Germinal center (tissue), 1 donor: Measurements from ENCODE around the gene CDC6.

Experiments used
- DNase-seq: peaks from one replicate; pipeline ENCODE4 v3.0.0; 2012; ENCODE audit warnings: mixed read lengths, low spot score

CDC6 gene

DNA sequence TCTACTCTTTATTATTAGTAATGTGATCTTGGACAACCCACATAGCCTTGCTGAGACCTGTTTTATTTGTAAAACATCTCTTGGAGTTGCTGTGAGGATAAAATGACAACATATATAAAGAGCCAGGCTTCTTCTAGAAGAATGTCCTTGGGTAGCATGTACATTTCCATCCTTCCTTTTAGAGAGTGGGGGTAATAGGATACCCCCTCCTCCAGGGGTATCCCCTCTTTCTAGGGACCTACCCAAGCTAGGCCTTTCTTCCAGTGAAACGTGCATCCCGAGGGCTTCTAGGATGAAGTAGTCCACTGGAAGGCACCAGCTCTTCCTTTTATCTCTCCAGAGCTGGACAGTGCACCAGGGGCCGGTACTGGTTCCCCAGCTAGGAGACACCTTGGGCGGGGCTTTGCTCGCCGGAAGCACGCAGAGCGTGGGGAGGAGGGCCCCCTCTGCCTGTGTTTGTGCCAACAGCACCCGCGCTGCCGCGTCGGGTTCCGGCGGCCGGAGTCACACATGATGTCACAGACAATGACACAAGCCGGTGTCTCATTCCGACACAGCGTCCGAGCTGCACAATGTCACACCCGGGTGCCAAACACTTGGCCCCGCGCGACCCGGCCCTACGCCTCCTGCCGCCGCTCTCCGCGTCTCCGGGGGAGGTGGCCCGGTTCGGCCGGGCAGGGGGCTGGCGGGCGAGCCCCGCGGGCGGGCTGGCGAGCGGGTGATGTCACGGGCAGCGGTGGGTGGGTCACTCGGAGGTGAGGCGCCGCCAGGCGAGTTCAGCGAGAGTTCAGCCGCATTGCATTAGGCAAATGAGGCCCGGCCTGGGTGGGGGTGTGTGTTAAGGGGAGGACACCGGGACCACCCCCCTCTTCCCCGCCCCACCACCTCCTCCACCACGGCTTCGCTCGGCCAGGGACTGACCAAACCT lies 53.5 kb downstream of the CDC6 start:
- peak; percentile 86 for DNase-seq

- peak; percentile 47 for DNase-seq
These were observed 54.3 kb downstream of the CDC6 start for GRCh38 chr17:40341808-40342503.

- no peak for DNase-seq
These were observed 55.0 kb downstream of the CDC6 start for GRCh38 chr17:40342504-40343218.

GRCh38 chr17:40343219-40344119 lies 55.8 kb downstream of the CDC6 start:
- DNase-seq = no peak

DNA sequence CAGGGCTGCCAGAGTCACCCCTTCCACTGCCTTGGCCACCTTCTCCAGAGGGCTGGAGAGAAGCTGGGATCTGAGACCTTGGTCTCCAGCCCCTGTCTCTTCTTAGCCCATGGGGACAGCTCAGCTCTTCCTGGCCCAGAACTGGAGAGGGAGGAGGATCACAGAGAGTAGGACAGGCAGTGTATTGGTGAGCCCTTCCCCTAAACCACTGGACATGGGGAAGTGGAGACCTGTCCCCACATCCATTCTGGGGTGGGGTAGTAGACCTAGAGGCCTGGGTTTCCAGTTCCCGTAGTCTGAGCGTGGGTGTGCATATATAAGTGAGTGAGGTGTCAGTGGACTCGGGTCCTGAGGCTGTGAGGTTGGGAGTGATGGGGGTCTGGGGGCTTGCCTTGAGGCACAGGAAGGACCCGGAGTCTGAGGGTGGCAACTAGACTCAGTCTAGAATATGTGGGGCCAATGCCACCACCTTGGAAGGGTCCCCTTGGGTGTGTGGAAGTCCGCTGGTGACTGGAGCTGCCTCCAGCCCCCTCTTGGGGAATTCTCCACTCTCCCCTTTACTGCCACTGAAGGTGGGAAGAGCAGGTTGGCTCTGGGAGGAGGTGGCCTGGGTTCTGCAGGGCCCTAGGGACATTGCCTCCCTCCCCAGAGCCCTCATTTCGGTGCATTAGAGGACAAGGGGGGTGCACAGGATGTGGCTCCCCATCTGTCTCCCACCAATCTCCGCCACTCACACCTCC lies 56.9 kb downstream of the CDC6 start:
- DNase-seq = no peak

DNA sequence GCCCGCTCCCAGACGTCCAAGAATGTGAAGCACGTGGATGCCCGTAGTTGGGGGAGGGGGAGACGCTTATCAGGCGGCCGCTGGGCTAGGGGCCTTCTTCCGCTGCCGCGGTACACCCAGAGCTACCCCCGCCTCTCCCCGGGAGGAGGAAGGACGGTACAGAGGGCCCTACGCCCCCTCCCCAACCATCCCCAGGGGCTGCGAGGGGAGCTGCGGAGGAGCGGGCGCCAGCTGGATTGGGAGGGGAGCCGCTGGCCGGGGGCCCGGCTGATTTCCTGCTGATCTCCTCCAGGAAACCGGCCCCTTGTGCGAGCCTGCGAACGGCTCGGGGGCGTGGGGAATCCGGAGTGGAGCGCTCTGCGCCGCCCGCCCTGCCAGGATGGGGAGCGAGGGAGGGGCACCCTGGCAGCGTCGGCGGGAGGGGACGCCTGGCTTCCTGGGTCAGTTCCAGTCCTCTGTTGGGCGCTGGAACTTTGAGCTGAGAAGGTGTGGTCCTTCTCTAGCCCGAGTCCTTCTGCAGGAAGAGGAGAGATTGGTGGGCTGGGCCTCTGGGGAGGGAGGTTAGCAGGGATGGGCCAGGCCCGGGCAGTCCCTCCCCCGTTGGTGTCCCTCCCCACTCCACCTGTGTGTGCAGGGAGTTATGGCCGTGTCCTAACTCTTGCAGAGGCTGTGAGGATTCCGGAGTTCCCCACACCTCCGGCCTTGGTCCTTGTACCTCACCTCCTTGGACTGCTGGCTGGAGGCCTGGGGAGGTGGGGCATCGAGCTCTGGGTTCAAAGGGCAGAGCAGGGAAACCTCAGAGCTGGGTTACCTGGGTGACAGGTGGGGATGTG lies 57.7 kb downstream of the CDC6 start:
- no peak for DNase-seq

GRCh38 chr17:40345994-40346764 lies 58.5 kb downstream of the CDC6 start:
- no peak for DNase-seq

DNA sequence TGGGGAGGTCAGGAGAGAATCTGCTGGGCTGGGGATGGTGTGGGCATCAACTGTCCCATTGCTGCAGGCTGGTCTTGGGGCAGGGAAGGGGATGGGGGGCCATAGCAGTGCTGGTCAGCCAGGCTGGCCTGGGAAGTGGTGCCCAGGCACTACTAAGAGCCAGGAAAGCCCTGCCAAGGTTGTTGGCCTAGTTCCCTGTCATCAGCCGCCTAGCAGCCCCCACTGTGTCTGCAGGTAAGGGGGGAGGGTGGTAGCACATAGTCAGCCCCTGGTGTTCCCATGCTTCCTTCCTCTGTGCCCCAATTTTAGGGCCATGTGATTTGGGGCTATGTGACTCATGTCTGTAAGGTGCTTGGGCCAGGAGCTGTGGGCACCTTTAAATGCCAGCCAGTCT lies 59.1 kb downstream of the CDC6 start:
- no peak for DNase-seq

GRCh38 chr17:40347319-40348135 lies 59.8 kb downstream of the CDC6 start:
- DNase-seq = no peak

DNA sequence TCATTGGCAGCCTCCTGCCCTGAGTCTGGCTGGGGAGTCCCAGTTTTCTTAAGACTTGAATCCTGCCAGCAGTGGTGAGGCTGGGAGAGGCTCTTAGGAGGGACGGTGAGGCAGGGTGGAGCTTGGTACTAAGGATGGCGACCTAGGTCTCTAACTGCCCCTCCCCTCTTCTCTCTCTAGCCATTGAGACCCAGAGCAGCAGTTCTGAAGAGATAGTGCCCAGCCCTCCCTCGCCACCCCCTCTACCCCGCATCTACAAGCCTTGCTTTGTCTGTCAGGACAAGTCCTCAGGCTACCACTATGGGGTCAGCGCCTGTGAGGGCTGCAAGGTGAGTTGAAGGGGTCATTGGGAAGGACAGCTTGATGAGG lies 60.4 kb downstream of the CDC6 start:
- no peak for DNase-seq

DNA sequence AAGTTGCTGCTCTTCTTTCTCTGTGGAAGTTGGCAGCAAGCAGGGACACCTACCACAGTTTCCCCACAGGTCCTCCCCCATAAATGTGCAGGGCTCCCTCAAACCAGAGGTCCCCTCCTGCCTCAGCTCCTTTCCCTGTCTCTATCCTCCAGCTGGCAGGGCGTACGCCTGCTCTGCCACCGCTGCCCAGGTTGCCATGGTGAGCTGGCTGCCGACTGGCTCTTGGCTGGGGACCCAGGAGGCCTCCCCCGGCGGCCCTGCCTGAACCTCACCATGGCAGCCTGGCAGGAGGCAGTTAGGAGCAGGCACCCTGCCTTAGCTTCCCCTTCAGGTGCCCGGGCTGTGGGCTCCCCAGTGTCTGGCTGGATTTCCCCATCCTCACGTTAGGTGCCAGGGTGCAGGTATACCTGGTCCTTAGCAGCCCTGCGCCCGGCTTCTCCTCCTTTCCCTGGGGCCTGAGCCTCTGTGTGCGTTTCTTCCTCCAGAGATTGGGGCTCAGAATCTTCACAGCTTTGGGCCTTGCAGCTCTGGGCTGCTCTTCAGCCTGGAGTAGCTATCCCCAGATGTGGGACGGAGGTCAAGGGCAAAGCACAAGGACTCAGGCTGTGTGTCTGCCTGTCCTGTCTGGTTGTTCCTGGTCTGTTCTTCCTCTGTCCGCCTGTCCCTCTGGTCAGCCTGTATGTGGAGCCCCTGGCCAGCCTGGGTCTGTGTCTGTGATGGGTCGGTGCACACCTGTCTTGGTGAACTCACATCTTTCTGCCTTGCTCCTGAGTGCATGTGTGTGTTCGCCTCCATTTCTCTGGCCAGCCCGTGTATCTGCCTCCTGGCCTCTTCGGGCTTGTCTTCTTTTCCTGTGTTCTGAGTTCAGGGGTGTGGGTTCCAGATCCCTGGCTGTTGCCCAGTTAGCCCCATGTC lies 61.1 kb downstream of the CDC6 start:
- no peak for DNase-seq

DNA sequence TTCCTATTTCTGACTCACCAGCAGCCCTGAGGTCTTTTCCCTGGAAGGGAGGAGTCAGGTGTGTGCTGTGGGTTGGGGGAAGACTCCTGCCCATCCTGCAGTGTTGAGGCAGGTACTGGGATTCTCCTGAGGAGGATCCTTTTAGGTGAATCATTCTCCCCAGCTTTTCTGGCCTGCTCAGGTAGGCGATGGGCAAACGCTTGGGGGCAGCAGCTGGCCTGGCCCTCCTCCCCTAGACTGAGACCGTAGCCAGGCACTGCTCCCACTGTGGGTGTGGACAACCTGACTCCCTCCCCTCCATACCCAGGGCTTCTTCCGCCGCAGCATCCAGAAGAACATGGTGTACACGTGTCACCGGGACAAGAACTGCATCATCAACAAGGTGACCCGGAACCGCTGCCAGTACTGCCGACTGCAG lies 61.8 kb downstream of the CDC6 start:
- no peak for DNase-seq

DNA sequence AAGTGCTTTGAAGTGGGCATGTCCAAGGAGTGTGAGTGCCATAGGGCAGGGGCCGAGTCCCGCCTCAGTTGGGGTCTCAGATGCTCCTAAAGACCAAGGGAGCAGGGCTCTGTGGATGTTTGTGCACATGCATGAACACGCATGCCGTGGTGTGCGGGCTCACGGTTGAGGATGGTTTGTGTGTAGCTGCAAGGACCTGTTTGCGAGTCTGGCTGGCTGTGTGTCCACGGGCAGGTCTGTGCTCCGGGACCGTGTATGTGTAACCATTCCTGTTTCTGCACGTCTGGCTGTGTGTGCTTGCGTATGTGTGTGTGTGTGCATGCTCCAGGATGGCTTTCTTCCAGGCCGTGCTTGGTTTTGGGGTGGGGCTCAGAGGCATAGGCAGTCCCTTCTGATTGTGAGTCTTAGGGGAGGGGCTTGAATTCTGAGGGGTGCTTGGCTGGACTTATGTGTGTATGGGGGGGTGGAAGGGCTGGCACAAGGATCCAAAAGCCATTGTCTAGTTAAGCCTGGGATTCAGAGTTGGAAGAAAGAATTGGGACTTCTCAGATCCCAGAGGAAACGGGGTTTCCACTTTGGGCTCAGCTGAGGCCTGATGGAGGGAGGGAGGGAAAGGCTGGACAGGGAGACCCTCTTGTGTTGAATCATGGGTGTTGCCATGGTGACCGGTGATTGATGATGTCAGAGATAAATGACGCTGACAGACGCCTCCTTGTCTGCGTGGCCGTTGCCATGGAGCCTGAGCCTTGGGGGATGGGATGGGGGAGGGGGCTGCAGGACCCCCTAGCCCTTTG lies 62.4 kb downstream of the CDC6 start:
- DNase-seq = no peak

- no peak for DNase-seq
These were observed 63.1 kb downstream of the CDC6 start for GRCh38 chr17:40350689-40351358.

DNA sequence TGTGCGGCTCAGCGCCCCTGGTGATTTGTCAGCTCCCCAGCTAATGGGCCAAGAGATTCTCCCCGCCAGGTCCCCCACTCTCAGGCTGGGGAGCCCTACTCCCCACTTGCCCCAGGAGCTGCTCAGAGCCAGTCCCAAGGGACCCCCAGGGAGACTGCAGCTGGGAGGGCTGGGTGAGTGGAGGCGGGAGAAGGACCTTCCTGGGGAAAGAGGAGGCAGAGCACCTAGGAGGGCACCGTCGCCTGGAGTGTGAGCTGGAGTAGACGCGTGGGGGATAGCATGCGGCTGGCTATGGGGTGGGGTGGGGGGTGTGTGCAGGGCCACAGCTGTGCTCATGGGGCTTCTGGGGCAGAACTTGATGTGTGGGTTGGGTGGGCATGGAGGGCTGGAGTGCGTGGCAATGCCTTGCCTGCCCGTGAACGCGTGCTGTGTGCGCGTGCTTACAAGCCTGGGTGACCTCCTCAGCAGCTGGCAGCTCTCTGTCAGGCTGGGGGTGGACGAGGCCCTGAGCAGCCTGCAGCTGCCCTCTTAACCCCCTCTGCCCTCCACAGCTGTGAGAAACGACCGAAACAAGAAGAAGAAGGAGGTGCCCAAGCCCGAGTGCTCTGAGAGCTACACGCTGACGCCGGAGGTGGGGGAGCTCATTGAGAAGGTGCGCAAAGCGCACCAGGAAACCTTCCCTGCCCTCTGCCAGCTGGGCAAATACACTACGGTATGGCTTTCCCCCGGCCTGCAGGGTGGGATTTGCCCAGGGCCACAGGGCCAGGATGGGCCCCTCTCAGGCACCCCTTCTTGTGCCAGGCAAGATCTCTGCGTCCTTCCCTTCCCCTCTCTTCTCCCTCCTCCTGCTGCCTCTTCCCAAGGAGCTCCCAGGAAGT lies 63.9 kb downstream of the CDC6 start:
- no peak for DNase-seq
